ENCODE results near the gene GPBP1. TPM values are rescaled to one million over a fixed set of nuclear protein-coding genes. Genes with fewer than 3 reads are reported as not detected.

The GPBP1 gene
- total and polyA plus RNA-seq, 4 donors: 42.6 to 159 (median 49.4) TPM

DNA sequence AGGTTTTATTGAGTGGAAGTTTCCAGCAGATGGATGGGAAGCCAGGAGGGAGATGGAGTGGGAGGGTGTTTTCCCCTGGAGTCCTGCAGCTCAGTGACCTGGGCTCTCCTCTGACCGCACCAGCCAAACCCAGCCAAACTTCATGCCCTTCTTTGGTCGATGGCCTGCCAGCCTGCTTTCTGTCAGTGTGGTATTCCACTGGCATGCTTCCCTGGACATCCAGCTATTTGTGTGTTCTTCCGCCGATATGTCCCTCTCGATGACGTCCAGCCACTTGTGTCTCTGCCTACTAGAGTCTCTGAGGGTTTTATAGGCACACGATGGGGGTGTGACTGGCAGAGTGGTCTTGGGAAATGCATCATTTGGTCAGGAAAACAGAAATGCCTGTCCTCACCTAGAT, 33.8 kb downstream of the GPBP1 start:
- 92 to 95% methylated on average over 7 of the region's 7 CpGs for WGBS, 2 donors
- no peak for DNase-seq
- ATAC-seq (ENCODE audit: insufficient read depth, low FRiP score): no peak
- TF ChIP-seq, protein P1, sequence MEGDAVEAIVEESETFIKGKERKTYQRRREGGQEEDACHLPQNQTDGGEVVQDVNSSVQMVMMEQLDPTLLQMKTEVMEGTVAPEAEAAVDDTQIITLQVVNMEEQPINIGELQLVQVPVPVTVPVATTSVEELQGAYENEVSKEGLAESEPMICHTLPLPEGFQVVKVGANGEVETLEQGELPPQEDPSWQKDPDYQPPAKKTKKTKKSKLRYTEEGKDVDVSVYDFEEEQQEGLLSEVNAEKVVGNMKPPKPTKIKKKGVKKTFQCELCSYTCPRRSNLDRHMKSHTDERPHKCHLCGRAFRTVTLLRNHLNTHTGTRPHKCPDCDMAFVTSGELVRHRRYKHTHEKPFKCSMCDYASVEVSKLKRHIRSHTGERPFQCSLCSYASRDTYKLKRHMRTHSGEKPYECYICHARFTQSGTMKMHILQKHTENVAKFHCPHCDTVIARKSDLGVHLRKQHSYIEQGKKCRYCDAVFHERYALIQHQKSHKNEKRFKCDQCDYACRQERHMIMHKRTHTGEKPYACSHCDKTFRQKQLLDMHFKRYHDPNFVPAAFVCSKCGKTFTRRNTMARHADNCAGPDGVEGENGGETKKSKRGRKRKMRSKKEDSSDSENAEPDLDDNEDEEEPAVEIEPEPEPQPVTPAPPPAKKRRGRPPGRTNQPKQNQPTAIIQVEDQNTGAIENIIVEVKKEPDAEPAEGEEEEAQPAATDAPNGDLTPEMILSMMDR (IDR thresholded peaks at IDR 0.05; ENCODE audit: control extremely low read depth, extremely low read depth): no peak
- Histone ChIP-seq H3K4me1 (ENCODE audit: control insufficient read depth in 5 of 5, insufficient read depth in 5 of 5, low read length in 5 of 5) (peaks cover 0 to 15% (median 4%) of the 10 kb centered on the region in 5 donors), H3K36me3 (ENCODE audit: control insufficient read depth in 4 of 4, insufficient read depth in 4 of 4, low read length in 4 of 4) (peaks cover 0 to 1% (median 0%) of the 10 kb centered on the region in 4 donors), H3K9ac (ENCODE audit: insufficient read depth in 1 of 2, low read length in 2 of 2) (no peak overlapping the region), H3K4me3 (no peak overlapping the region), H3K27ac (ENCODE audit: low read depth in 1 of 2, low read length in 1 of 2) (peak overlapping the region in 1 of 2 donors; percentile 69), H3K27me3 (ENCODE audit: control insufficient read depth in 3 of 3, insufficient read depth in 3 of 3, low read length in 2 of 3) (no peaks in the 10 kb centered on the region), H3K9me3 (ENCODE audit: control insufficient read depth in 4 of 4, insufficient read depth in 3 of 4, low read length in 3 of 4) (no peaks in the 10 kb centered on the region)

GRCh38 chr5:57209316-57210040, 35.6 kb downstream of the GPBP1 start:
- no peaks in the 10 kb centered on the region for H3K27me3 ChIP-seq (ENCODE audit: control insufficient read depth in 3 of 3, insufficient read depth in 3 of 3, low read length in 2 of 3)
- H3K27ac ChIP-seq (ENCODE audit: low read depth in 1 of 2, low read length in 1 of 2): no peak overlapping the region
- H3K9me3 ChIP-seq (ENCODE audit: control insufficient read depth in 4 of 4, insufficient read depth in 3 of 4, low read length in 3 of 4): no peaks in the 10 kb centered on the region
- peaks cover 0 to 3% (median 1%) of the 10 kb centered on the region in 4 donors for H3K36me3 ChIP-seq (ENCODE audit: control insufficient read depth in 4 of 4, insufficient read depth in 4 of 4, low read length in 4 of 4)
- ATAC-seq (ENCODE audit: insufficient read depth, low FRiP score) (no peak), DNase-seq (no peak)
- H3K4me3 ChIP-seq: no peak overlapping the region
- 42 to 43% methylated on average over 2 of the region's 2 CpGs for WGBS, 2 donors
- TF ChIP-seq, protein P1 (IDR thresholded peaks at IDR 0.05; ENCODE audit: control extremely low read depth, extremely low read depth): no peak
- H3K4me1 ChIP-seq (ENCODE audit: control insufficient read depth in 5 of 5, insufficient read depth in 5 of 5, low read length in 5 of 5): peaks cover 0 to 15% (median 4%) of the 10 kb centered on the region in 5 donors
- H3K9ac ChIP-seq (ENCODE audit: insufficient read depth in 1 of 2, low read length in 2 of 2): no peak overlapping the region

DNA sequence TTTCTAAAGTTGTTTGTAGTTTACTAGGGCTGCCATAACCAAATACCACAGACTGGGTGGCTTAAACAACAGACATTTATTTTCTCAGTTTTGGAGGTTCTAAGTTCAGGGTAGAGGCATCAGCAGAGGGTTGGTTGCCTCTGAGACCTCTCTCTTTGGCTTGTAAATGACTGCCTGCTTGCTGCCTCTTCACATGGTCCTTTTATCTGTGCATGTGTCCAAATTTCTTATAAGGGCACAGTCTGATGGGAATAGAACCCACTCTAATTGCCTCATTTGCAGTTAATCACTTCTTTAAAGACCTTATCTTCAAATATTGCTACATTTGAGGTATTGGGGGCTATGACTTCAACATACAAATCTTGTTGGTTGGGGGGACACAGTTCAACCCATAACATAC, 36.8 kb downstream of the GPBP1 start:
- peak overlapping the region in 1 of 2 donors; percentile 50 for H3K27ac ChIP-seq (ENCODE audit: low read depth in 1 of 2, low read length in 1 of 2)

More for the DNA sequence above, 36.8 kb downstream of the GPBP1 start:
- DNase-seq: no peak
- no peaks in the 10 kb centered on the region for H3K27me3 ChIP-seq (ENCODE audit: control insufficient read depth in 3 of 3, insufficient read depth in 3 of 3, low read length in 2 of 3)
- no peak for ATAC-seq (ENCODE audit: insufficient read depth, low FRiP score)
- H3K9ac ChIP-seq (ENCODE audit: insufficient read depth in 1 of 2, low read length in 2 of 2): no peak overlapping the region
- TF ChIP-seq, protein P1 (IDR thresholded peaks at IDR 0.05; ENCODE audit: control extremely low read depth, extremely low read depth): no peak
- peaks cover 0 to 15% (median 4%) of the 10 kb centered on the region in 5 donors for H3K4me1 ChIP-seq (ENCODE audit: control insufficient read depth in 5 of 5, insufficient read depth in 5 of 5, low read length in 5 of 5)
- no peaks in the 10 kb centered on the region for H3K9me3 ChIP-seq (ENCODE audit: control insufficient read depth in 4 of 4, insufficient read depth in 3 of 4, low read length in 3 of 4)
- no peak overlapping the region for H3K4me3 ChIP-seq
- H3K36me3 ChIP-seq (ENCODE audit: control insufficient read depth in 4 of 4, insufficient read depth in 4 of 4, low read length in 4 of 4): peaks cover 3 to 13% (median 5%) of the 10 kb centered on the region in 4 donors
